ENCODE results near the gene NQO2. TPM values are rescaled to one million over a fixed set of nuclear protein-coding genes. Genes with fewer than 3 reads are reported as not detected.

The NQO2 gene
- total and polyA plus RNA-seq, 2 of the 13 experiments (the other 11 are each of a cell fraction or from before 2014, with no cell fraction given) = 32.2 to 56.5 TPM

DNA sequence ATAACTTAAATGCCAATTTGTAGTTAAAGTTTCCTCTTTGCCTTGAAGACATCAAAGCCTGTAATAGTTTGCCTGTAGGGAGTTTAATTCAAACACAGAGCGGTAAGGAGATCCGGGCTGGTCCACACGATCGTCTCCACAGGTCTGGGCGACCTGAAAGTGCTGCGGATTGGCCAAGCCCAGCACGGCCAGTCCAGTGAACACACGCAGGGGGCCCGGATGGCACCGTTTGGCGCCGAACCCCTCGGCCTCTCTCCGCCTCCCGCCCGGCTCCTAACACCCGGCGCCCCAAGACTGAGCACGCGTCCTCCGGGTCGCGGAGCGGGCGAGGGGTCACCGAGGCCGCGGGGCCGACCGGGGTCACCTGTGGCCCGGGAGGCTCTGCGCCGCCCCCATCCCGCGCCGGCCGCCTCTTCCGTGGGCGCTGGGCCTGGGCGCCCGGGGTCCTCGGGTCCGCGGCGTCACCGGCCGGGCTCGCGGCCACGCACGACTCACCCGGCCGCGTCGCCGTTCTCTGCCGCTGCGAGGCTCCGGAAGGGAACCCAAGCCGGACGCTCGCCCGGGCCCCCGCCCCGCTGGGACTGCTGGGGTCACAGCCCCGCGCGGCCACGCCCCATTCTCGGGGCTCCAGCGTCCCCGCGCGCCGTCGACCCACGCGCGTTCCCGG is 28.8 kb upstream of the NQO2 start (continued):
- TF ChIP-seq IRF2 (CRISPR knock-in tag; IDR thresholded peaks at IDR 0.05) (no peak; the same call in 1 of the 2 replicates), CBX5 (CRISPR knock-in tag; IDR thresholded peaks at IDR 0.05; ENCODE audit: borderline replicate concordance) (no peak), SP4 (CRISPR knock-in tag; IDR thresholded peaks at IDR 0.05) (peak; percentile 65; the same call in 1 of the 2 replicates), ZNF326 (CRISPR knock-in tag; IDR thresholded peaks at IDR 0.05; ENCODE audit: borderline replicate concordance) (no peak), GATAD1 (CRISPR knock-in tag; IDR thresholded peaks at IDR 0.05) (no peak), U2AF2 (IDR thresholded peaks at IDR 0.05; ENCODE audit: low read depth, low read length) (no peak), NFYC (CRISPR knock-in tag; IDR thresholded peaks at IDR 0.05) (no peak), ZKSCAN5 (CRISPR knock-in tag; IDR thresholded peaks at IDR 0.05) (no peak), ZNF7 (CRISPR knock-in tag; IDR thresholded peaks at IDR 0.05) (no peak), ZNF570 (CRISPR knock-in tag; IDR thresholded peaks at IDR 0.05; ENCODE audit: borderline replicate concordance) (no peak), KAT7 (CRISPR knock-in tag; IDR thresholded peaks at IDR 0.05; ENCODE audit: borderline replicate concordance) (no peak), ARNT2 (CRISPR knock-in tag; IDR thresholded peaks at IDR 0.05; ENCODE audit: low read depth) (peak; percentile 16; the same call in 1 of the 2 replicates), XBP1 (CRISPR knock-in tag; IDR thresholded peaks at IDR 0.05) (no peak), ZNF432 (CRISPR knock-in tag; IDR thresholded peaks at IDR 0.05; ENCODE audit: borderline replicate concordance) (no peak), ASH2L (IDR thresholded peaks at IDR 0.05; ENCODE audit: insufficient read length, low read depth, low read length) (no peak), PCBP2 (optimal IDR thresholded peaks at IDR 0.05; ENCODE audit: low read depth, low read length, poor library complexity, severe bottlenecking) (no peak), ZMYM2 (CRISPR knock-in tag; IDR thresholded peaks at IDR 0.05) (no peak), TOE1 (CRISPR knock-in tag; IDR thresholded peaks at IDR 0.05) (no peak), REL (CRISPR knock-in tag; conservative IDR thresholded peaks at IDR 0.05) (no peak)
- TF ChIP-seq, protein P1, sequence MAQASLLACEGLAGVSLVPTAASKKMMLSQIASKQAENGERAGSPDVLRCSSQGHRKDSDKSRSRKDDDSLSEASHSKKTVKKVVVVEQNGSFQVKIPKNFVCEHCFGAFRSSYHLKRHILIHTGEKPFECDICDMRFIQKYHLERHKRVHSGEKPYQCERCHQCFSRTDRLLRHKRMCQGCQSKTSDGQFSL (CRISPR knock-in tag; IDR thresholded peaks at IDR 0.05) = no peak
- TF ChIP-seq, protein P2, sequence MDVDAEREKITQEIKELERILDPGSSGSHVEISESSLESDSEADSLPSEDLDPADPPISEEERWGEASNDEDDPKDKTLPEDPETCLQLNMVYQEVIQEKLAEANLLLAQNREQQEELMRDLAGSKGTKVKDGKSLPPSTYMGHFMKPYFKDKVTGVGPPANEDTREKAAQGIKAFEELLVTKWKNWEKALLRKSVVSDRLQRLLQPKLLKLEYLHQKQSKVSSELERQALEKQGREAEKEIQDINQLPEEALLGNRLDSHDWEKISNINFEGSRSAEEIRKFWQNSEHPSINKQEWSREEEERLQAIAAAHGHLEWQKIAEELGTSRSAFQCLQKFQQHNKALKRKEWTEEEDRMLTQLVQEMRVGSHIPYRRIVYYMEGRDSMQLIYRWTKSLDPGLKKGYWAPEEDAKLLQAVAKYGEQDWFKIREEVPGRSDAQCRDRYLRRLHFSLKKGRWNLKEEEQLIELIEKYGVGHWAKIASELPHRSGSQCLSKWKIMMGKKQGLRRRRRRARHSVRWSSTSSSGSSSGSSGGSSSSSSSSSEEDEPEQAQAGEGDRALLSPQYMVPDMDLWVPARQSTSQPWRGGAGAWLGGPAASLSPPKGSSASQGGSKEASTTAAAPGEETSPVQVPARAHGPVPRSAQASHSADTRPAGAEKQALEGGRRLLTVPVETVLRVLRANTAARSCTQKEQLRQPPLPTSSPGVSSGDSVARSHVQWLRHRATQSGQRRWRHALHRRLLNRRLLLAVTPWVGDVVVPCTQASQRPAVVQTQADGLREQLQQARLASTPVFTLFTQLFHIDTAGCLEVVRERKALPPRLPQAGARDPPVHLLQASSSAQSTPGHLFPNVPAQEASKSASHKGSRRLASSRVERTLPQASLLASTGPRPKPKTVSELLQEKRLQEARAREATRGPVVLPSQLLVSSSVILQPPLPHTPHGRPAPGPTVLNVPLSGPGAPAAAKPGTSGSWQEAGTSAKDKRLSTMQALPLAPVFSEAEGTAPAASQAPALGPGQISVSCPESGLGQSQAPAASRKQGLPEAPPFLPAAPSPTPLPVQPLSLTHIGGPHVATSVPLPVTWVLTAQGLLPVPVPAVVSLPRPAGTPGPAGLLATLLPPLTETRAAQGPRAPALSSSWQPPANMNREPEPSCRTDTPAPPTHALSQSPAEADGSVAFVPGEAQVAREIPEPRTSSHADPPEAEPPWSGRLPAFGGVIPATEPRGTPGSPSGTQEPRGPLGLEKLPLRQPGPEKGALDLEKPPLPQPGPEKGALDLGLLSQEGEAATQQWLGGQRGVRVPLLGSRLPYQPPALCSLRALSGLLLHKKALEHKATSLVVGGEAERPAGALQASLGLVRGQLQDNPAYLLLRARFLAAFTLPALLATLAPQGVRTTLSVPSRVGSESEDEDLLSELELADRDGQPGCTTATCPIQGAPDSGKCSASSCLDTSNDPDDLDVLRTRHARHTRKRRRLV (CRISPR knock-in tag; IDR thresholded peaks at IDR 0.05) = no peak
- TF ChIP-seq, protein P3, sequence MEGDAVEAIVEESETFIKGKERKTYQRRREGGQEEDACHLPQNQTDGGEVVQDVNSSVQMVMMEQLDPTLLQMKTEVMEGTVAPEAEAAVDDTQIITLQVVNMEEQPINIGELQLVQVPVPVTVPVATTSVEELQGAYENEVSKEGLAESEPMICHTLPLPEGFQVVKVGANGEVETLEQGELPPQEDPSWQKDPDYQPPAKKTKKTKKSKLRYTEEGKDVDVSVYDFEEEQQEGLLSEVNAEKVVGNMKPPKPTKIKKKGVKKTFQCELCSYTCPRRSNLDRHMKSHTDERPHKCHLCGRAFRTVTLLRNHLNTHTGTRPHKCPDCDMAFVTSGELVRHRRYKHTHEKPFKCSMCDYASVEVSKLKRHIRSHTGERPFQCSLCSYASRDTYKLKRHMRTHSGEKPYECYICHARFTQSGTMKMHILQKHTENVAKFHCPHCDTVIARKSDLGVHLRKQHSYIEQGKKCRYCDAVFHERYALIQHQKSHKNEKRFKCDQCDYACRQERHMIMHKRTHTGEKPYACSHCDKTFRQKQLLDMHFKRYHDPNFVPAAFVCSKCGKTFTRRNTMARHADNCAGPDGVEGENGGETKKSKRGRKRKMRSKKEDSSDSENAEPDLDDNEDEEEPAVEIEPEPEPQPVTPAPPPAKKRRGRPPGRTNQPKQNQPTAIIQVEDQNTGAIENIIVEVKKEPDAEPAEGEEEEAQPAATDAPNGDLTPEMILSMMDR (CRISPR knock-in tag; IDR thresholded peaks at IDR 0.05) = no peak
- TF ChIP-seq, protein P4, sequence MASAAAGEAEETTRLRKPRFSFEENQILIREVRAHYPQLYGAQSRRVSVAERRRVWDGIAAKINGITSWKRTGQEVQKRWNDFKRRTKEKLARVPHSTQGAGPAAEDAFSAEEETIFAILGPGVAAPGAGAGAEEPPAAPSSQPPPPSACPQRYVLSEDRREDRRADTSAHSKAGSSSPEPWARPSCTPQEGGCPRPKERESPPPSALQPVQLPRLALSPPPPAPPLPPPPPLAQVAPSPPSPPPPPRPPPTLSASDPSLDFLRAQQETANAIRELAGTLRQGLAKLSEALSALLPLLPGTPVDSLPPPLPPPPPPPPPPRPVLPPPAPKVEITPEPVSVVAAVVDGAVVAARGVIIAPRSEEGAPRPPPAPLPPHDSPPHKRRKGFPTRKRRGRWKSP (CRISPR knock-in tag; IDR thresholded peaks at IDR 0.05) = no peak
